Endometrium (tissue), 2 donors: ENCODE results near the gene HSBP1.

Experiments used
- FAIRE-seq: peaks from 2 replicates; lab custom pipeline; 2012; peaks lifted over from hg19 to GRCh38; lab: Jason Lieb, UNC
- donor health status: control.
- donor health status: control.

HSBP1 gene

GRCh38 chr16:83803811-83804210 lies 4.0 kb upstream of the HSBP1 start:
- FAIRE-seq: no peak

GRCh38 chr16:83804366-83804765 lies 3.4 kb upstream of the HSBP1 start:
- no peak for FAIRE-seq

DNA sequence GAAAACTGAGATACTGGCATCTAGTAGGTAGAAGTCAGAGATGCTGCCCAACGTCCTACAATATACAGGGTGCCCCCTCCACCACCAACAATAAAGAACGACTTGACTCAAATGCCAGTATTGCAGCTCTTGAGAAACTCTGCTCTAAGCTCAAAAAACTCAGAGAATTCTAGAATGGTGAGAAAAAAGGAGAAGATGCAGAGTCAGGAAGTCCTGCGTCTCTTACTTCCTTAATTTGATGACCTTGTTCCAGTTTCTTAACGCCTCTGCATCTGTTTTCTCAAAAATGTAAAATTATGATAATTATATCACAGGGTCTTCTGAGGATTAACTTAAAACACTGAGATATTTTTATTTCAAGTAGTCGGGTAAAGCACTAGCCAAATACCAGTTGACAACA lies 1.7 kb upstream of the HSBP1 start:
- FAIRE-seq: no peak

DNA sequence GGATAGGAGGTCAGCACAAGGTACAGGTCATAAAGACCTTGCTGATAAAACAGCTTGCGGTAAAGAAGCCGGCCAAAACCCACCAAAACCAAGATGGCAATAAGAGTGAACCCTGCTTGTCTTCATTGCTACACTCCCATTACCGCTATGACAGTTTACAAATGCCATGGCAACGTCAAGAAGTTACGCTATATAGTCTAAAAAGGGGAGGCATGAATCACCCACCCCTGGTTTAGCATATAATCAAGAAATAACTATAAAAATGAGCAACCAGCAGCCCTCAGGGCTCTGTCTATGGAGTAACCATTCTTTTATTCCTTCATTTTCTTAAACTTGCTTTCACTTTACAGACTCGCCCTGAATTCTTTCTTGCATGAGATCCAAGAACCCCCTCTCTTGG lies 1.0 kb upstream of the HSBP1 start:
- FAIRE-seq: no peak

GRCh38 chr16:83807327-83807709 lies 460 bp upstream of the HSBP1 start:
- no peak for FAIRE-seq

- no peak for FAIRE-seq
These were observed 816 bp downstream of the HSBP1 start for GRCh38 chr16:83808573-83809014.

DNA sequence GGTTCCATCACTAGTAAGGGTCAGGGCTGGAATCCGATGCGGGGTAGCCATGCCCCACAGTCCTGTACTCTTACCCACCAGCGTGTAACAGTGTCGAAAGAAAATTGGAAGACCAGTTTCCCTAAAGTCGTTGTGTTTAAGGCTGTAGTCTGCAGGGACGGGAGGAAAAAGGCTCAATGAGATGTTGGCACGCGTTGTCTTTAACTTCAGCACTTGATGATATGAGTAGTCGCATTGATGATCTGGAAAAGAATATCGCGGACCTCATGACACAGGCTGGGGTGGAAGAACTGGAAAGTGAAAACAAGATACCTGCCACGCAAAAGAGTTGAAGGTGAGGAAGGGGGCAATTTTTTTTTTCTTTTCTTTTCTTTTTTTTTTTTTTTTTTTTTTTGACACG lies 1.3 kb downstream of the HSBP1 start:
- FAIRE-seq: no peak

DNA sequence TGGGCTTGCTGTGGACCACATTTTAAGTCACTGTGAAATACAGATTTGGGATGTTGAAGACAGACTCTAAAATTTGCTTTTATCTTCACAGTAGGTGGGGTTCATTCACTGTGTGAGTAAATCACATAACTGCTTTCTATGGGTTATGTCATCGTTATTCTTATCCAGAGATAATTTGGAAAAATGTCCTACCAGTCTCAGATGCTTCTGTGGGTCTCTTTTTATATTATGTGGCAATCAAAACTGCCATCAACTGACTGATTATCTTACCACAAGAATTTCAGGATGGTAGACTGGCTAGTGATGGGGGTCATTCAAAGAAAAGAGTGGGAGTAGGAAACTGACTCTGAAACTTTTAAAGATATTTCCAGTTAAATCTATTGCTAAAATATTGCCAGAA lies 3.1 kb downstream of the HSBP1 start:
- FAIRE-seq: no peak

DNA sequence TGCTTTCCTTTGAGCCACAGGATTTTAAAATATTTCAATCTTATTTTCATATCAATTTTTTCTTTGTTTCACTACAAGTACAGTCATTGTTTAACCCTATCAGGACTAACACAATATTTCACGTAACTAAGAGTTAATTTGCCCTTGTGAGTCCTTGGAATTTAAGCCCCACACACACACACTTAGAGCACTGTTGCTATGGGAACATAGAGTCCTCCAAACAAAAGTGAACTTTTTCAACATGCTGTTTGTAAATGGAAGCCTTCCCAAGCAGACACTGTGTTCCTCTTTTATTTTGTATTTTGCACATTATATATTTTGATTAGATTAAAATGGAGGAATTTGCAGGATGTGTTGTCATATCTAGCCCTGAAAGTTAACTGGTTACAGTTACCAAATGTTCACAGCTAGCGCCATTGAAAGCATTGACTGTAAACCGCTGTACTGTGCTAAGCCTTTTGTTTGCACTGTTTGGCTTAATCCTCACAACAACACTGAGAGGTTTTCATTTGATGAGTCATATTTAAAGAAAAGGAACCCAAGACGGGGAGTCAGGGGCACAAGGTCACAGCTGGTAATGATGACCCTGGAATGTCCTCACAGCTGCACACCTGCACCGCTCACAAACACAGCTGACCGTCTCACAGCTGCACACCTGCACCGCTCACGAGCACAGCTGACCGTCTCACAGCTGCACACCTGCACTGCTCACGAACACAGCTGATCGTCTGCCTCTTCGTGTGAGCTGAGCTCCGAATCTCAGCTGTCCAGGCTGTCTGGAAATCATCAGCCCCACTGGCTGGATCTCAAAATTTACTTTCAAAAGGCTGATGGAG lies 6.3 kb downstream of the HSBP1 start:
- FAIRE-seq: peak; percentile 71

- peak; percentile 91 for FAIRE-seq
These were observed 6.8 kb downstream of the HSBP1 start for GRCh38 chr16:83814659-83814985.

- no peak for FAIRE-seq
These were observed 9.2 kb downstream of the HSBP1 start for GRCh38 chr16:83817022-83817421.

- FAIRE-seq: no peak
These were observed 10.5 kb downstream of the HSBP1 start for GRCh38 chr16:83818276-83818675.

DNA sequence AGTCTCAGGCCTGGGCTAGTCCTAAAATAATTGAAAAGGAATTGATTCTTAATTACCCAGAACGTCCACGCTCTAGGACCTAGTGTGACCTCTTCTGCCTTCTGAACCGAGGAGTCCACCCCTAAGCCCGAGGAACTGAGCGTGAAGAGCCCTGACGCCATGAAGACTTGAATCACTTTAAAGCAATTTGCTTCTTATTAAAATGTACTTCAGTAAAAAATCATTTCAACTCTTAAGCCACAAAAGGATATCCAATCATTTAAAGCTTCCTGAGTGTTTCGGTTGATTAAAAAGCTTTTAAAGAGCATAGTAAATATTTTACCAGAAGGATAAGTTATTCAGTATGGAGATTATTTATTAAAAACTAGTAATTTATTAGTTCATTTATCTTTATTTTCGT lies 11.6 kb downstream of the HSBP1 start:
- FAIRE-seq: no peak

GRCh38 chr16:83826146-83826913 lies 18.6 kb downstream of the HSBP1 start:
- peak; percentile 46 for FAIRE-seq

GRCh38 chr16:83830091-83830768 lies 22.5 kb downstream of the HSBP1 start:
- FAIRE-seq: no peak

DNA sequence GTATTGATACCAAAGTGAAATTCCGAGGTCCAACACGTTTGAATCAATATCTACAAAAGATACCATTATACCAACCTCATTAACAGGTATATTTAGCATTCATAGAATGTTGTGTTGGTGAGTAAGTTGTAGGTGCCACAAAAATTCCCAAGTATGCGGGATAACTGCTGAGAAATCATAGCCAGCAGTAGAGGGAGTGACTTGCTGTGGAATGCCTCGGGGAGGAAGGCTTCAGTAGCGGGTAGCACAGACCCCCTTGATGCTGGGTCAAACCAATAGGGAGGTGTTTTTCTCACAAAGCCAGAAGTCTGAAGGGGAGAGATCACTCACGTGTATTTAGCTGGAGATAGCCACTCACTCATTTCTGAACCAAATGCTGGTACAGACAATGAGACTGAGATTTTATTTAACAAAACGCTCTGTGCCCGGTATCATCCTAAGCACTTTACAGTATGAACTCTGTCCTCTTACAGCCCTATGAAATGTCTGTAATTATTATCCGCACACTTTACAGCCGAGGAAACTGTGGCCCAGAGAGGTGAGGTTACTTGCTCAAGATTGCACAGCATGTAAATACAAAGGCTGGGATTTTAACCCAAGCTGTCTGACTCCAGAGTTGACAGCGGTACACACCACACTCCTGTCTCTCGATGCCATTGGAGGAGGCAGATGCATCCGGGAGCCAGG lies 23.1 kb downstream of the HSBP1 start:
- FAIRE-seq: no peak

GRCh38 chr16:83831456-83831987 lies 23.7 kb downstream of the HSBP1 start:
- no peak for FAIRE-seq

- FAIRE-seq: no peak
These were observed 26.1 kb downstream of the HSBP1 start for GRCh38 chr16:83833921-83834320.

GRCh38 chr16:83835586-83836566 lies 28.1 kb downstream of the HSBP1 start:
- FAIRE-seq: no peak

DNA sequence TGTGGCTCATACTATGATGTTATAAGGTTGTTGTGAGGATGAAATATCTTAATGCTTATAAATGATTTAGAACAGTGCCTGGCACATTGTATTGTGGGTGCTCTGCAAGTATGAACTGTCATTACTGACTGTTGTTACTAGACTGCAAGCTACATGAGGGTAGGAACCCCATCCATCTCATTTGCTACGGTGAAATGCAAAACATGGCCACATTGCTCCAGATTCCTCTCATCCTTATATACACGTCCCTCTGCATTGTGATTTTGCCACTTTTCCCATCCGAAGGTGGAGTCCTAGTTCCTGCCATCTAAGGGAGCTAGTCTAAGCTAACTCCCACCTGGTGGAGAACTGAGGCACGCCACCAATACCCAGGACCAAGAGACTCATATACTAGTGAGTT lies 29.8 kb downstream of the HSBP1 start:
- FAIRE-seq: no peak

DNA sequence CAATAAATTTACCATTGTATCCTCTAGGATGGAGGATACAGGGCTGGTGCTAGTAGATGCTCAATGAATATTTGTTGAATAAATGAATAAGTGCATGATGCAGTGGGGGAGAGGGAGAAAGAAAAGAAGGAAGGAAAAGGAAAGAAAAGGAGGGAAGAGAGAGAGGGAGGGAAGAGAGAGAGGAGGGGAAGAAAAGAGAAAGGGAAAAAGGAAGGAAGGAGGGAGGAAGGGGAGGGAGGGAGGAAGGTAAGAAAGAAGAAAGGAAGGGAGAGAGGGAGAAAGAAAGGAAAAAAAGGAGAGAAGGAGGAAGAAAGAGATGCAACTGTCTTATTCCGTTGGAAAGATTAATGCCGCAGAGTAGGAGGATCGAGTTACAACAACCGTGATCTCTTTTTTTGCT lies 30.4 kb downstream of the HSBP1 start:
- FAIRE-seq: no peak
